Panc1 (cell line): ENCODE results near the gene ADTRP. TPM values are rescaled to one million over a fixed set of nuclear protein-coding genes. Genes with fewer than 3 reads are reported as not detected.

Source experiments
- ATAC-seq: fragments of 200-7000 bp; cut with Tn5 transposase; 2 replicates; pipeline ENCODE4 v1.9.1; 2020; ENCODE audit warnings: mild to moderate bottlenecking, moderate library complexity
- BruUV-seq: library from RNA; stranded (reverse); fragments of 400-500 nt; replicated peaks from 2 replicates; lab custom pipeline; 2021; lab: Mats Ljungman, UMichigan
- CTCF ChIA-PET: fragments of 300-600 bp; sonication (Branson Sonifier 250); formaldehyde crosslinking; loops from one replicate; lab custom pipeline; 2022; ENCODE audit warnings: antibody characterized with exemption; lab: Charles Lee
- POLR2A ChIA-PET: fragments of 300-600 bp; sonication (Branson Sonifier 250); formaldehyde crosslinking; loops from one replicate; lab custom pipeline; 2022; ENCODE audit warnings: antibody characterized with exemption; lab: Charles Lee
- DNase-seq: peaks from one replicate; pipeline ENCODE4 v3.0.0-alpha.2; 2010; ENCODE audit warnings: low read depth, low spot score
- H3K27ac ChIP-seq: 2 replicates; pipeline ENCODE4 v1.5.1; 2011; ENCODE audit warnings: mild to moderate bottlenecking, low read length, inconsistent platforms
- H3K27me3 ChIP-seq: fragments of 200-500 bp; sonication (Bioruptor generic); 2 replicates; pipeline ENCODE4 v1.6.0; 2014; ENCODE audit warnings: low read length, inconsistent platforms; ENCODE audit not compliant: control insufficient read depth, insufficient read depth
- H3K36me3 ChIP-seq: fragments of 200-500 bp; sonication (Bioruptor generic); 2 replicates; pipeline ENCODE4 v1.5.1; 2014; ENCODE audit warnings: inconsistent platforms, mild to moderate bottlenecking, low read length, moderate library complexity; ENCODE audit not compliant: control insufficient read depth, insufficient read depth
- H3K4me1 ChIP-seq: 2 replicates; pipeline ENCODE4 v1.5.1; 2011; ENCODE audit warnings: inconsistent platforms, mild to moderate bottlenecking, low read length, moderate library complexity; ENCODE audit not compliant: control insufficient read depth, insufficient read depth
- H3K4me3 ChIP-seq, 2 experiments: 2 replicates each; pipeline ENCODE4 v1.5.1; 2011 to 2012; ENCODE audit warnings: low read depth in 2 of 2, low read length in 2 of 2, mild to moderate bottlenecking in 2 of 2, inconsistent platforms in 1 of 2, moderate library complexity in 1 of 2
- H3K9me3 ChIP-seq: fragments of 200-500 bp; sonication (Bioruptor generic); 2 replicates; pipeline ENCODE4 v1.5.1; 2014; ENCODE audit warnings: low read depth, mild to moderate bottlenecking, inconsistent platforms, low read length, moderate library complexity; ENCODE audit not compliant: control insufficient read depth, insufficient read depth
- CTCF ChIP-seq: fragments of 450-650 bp; IDR thresholded peaks from 2 replicates; pipeline ENCODE4 v1.5.1; 2017; ENCODE audit warnings: mild to moderate bottlenecking
- POLR2AphosphoS5 ChIP-seq: IDR thresholded peaks from 2 replicates; pipeline ENCODE4 v1.6.1; 2012; ENCODE audit warnings: mild to moderate bottlenecking, low read depth, low read length, moderate library complexity
- SIN3A ChIP-seq: IDR thresholded peaks from 2 replicates; pipeline ENCODE4 v1.6.1; 2012; ENCODE audit warnings: low read depth, mild to moderate bottlenecking, low read length, moderate library complexity, borderline replicate concordance; ENCODE audit not compliant: insufficient read depth
- TCF7L2 ChIP-seq: IDR thresholded peaks from 2 replicates; pipeline ENCODE4 v1.6.1; 2011; ENCODE audit warnings: mild to moderate bottlenecking, low read depth, low read length, inconsistent platforms
- in situ Hi-C: cut with HindIII; loops from 2 replicates; pipeline ENCODE4 v1.10.0; 2016; ENCODE audit warnings: low sequenced_read_pairs, low pct_unique_long_range_greater_than_20kb
- intact Hi-C: fragments of 100-400 bp; cut with micrococcal nuclease; formaldehyde crosslinking; loops from one replicate; pipeline ENCODE4 v1.10.0; 2022; ENCODE audit not compliant: unreplicated experiment
- total RNA-seq: library from RNA; stranded (reverse); gene quantifications from one replicate; pipeline ENCODE4 v1.2.1, GENCODE V29; 2021; ENCODE audit not compliant: unreplicated experiment
- TF ChIP-seq, protein P1 (sequence below), 2 experiments: IDR thresholded peaks; 2 replicates each; pipeline ENCODE4 v1.6.1; 2011 to 2012; ENCODE audit warnings: low read depth in 2 of 2, control low read depth in 1 of 2, low read length in 1 of 2, mild to moderate bottlenecking in 1 of 2, moderate library complexity in 1 of 2; ENCODE audit not compliant: insufficient read depth in 1 of 2

ADTRP gene
- total RNA-seq, 1 experiment from 2014 or later = not detected

DNA sequence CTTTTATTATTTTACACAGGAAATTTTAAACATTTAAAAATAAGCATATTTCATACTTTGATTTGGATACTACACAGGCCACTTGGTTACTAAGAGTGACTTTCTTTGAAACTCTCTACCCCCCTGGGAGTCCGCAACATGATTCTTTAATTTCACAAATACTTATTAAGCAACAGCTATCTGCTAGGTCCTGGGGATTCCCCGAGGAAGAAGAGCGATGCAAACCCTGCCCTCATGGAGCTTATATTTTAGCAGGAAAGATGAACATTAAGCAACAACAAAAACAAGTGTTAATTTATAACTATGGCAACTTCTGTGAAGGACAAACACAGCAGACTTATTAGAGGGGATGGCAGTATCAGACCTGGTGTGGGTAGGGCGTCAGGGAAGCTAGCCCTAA lies 3.9 kb upstream of the ADTRP start:
- Histone ChIP-seq H3K27ac (no peak overlapping the region), H3K4me3 (no peak overlapping the region), H3K36me3 (no peaks in the 10 kb centered on the region), H3K27me3 (no peaks in the 10 kb centered on the region), H3K4me1 (no peaks in the 10 kb centered on the region), H3K9me3 (no peaks in the 10 kb centered on the region)
- no TSS peak for BruUV-seq
- intact Hi-C loops (no loop called here), in situ Hi-C loops (no loop called here)
- TF ChIP-seq, protein P1, sequence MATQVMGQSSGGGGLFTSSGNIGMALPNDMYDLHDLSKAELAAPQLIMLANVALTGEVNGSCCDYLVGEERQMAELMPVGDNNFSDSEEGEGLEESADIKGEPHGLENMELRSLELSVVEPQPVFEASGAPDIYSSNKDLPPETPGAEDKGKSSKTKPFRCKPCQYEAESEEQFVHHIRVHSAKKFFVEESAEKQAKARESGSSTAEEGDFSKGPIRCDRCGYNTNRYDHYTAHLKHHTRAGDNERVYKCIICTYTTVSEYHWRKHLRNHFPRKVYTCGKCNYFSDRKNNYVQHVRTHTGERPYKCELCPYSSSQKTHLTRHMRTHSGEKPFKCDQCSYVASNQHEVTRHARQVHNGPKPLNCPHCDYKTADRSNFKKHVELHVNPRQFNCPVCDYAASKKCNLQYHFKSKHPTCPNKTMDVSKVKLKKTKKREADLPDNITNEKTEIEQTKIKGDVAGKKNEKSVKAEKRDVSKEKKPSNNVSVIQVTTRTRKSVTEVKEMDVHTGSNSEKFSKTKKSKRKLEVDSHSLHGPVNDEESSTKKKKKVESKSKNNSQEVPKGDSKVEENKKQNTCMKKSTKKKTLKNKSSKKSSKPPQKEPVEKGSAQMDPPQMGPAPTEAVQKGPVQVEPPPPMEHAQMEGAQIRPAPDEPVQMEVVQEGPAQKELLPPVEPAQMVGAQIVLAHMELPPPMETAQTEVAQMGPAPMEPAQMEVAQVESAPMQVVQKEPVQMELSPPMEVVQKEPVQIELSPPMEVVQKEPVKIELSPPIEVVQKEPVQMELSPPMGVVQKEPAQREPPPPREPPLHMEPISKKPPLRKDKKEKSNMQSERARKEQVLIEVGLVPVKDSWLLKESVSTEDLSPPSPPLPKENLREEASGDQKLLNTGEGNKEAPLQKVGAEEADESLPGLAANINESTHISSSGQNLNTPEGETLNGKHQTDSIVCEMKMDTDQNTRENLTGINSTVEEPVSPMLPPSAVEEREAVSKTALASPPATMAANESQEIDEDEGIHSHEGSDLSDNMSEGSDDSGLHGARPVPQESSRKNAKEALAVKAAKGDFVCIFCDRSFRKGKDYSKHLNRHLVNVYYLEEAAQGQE (IDR thresholded peaks at IDR 0.05; ENCODE audit: insufficient read depth in 1 of 2, low read depth in 2 of 2, low read length in 1 of 2) = no peak
- TF ChIP-seq CTCF (no peak), TCF7L2 (no peak)
- DNase-seq (no peak), ATAC-seq (no peak)
- POLR2A ChIA-PET = no interaction called here
- CTCF ChIA-PET = no interaction called here

DNA sequence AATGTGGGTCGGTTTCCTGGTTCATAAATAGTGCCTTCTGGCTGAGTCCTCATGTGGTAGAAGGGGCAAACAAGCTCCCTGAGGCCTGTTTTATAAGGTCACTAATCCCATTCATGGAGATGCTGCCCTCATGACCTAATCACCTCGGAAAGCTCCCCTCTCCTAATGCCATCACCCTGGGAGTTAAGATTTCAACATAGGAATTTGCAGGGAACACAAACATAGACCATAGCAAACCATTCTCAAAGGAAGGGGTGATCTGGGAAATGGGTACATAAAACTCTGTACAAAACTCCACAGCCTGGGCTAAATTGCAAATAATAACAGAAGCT lies 1.5 kb upstream of the ADTRP start:
- no peaks in the 10 kb centered on the region for H3K9me3 ChIP-seq
- ChIA-PET POLR2A (no interaction called here), CTCF (no interaction called here)
- DNase-seq (no peak), ATAC-seq (no peak)
- H3K4me1 ChIP-seq = no peaks in the 10 kb centered on the region
- in situ Hi-C loops = no loop called here
- intact Hi-C loops = no loop called here
- H3K27me3 ChIP-seq = no peaks in the 10 kb centered on the region
- H3K27ac ChIP-seq = no peak overlapping the region
- TF ChIP-seq SIN3A (no peak), POLR2AphosphoS5 (no peak), CTCF (no peak), TCF7L2 (no peak)
- TF ChIP-seq, protein P1 (IDR thresholded peaks at IDR 0.05; ENCODE audit: insufficient read depth in 1 of 2, low read depth in 2 of 2, low read length in 1 of 2) = no peak
- BruUV-seq = no TSS peak
- H3K36me3 ChIP-seq = no peaks in the 10 kb centered on the region
- no peak overlapping the region for H3K4me3 ChIP-seq
